Measurements from ENCODE around the gene IL17REL. TPM values are rescaled to one million over a fixed set of nuclear protein-coding genes. Genes with fewer than 3 reads are reported as not detected.

The IL17REL gene
- total RNA-seq, 1 donor from 2014 or later: not detected

DNA sequence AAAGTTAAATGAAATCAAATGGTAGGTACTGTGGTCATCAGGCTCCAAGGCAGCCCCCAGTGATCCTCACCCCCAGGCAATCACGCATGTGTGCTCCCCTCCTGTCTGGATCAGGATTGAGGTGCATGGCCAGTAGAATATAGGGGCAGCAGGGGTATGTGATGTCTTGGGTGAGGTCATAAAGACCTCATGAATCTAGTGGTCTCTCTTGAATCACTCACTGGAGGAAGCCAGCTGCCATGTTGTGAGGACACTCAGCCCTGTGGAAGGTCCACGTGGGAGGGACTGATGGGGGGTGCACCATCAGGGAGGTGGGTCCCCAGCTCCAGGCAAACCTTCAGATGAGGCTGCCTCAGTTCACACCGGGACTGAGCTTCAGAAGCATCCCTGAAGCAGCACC, 6.8 kb upstream of the IL17REL start:
- Histone ChIP-seq H3K4me1 (no peaks in the 10 kb centered on the region), H3K27ac (no peak overlapping the region), H3K4me3 (no peak overlapping the region), H3K27me3 (peaks cover 7% of the 10 kb centered on the region), H3K9me3 (no peaks in the 10 kb centered on the region), H3K36me3 (no peaks in the 10 kb centered on the region)
- TF ChIP-seq, protein P1, sequence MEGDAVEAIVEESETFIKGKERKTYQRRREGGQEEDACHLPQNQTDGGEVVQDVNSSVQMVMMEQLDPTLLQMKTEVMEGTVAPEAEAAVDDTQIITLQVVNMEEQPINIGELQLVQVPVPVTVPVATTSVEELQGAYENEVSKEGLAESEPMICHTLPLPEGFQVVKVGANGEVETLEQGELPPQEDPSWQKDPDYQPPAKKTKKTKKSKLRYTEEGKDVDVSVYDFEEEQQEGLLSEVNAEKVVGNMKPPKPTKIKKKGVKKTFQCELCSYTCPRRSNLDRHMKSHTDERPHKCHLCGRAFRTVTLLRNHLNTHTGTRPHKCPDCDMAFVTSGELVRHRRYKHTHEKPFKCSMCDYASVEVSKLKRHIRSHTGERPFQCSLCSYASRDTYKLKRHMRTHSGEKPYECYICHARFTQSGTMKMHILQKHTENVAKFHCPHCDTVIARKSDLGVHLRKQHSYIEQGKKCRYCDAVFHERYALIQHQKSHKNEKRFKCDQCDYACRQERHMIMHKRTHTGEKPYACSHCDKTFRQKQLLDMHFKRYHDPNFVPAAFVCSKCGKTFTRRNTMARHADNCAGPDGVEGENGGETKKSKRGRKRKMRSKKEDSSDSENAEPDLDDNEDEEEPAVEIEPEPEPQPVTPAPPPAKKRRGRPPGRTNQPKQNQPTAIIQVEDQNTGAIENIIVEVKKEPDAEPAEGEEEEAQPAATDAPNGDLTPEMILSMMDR (IDR thresholded peaks at IDR 0.05): no peak
- intact Hi-C loops (cut with DNase I): no loop called here
- DNase-seq (ENCODE audit: low spot score in 2 of 2): no peak

DNA sequence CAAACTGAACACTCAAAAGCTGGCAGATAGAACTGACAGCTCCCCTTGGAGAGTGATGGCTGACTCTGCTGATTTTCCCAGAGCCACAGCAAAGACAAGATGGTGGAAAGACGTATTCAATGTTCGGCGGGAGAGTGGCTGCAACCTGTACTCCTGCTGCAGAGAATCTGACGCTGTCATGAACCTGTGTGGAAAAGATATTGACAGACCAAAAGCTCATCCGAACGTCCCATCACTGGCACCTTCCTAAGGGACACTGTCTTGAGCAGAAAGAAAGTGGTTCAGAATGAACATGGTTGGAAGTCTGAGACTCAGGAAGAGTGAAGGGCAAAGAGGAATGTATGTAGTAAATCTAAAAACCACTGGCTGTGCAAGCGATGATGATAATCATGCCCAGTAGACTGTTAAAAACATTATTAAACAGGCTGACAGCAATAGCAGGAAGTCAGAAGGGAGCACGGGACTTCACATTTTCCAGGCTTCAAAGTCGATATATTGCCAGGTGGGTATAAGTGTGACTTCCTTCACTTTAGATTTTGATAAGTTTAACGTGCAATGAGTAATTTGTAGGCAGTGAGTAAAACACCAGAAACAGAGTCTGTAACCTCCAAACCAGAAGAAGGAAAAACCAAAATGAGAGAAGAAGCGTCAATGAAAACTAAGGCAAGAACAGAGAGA, 6.2 kb upstream of the IL17REL start:
- Histone ChIP-seq H3K27me3 (peaks cover 12% of the 10 kb centered on the region), H3K9me3 (no peaks in the 10 kb centered on the region), H3K4me1 (no peaks in the 10 kb centered on the region), H3K27ac (no peak overlapping the region), H3K4me3 (no peak overlapping the region), H3K36me3 (no peaks in the 10 kb centered on the region)
- no peak for DNase-seq (ENCODE audit: low spot score in 2 of 2)
- TF ChIP-seq, protein P1 (IDR thresholded peaks at IDR 0.05): no peak
- intact Hi-C loops (cut with DNase I): no loop called here

DNA sequence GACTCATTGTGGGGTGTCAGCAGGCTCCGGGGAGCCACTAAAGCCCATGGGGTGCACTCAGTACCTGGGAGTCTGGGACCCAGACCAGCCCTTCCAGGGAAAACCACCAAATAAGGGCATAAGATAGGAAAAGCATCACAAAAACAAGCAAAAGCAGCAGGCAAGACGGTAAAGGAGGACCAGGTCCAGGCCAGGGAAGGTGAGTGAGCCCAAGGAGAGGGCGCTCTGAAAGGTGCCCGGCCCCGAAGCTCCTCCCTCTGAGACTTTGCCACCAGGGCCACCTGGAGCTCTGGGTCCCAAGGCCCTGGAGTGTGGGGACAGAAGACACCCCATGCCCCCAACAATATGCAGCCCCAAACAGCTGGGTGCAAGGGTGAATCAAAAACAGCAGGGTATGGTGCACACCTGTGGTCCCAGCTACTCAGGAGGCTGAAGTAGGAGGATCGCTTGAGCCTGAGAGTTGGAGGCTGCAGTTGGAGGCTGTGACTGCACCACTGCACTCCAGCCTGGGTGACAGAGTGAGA, 5.2 kb upstream of the IL17REL start:
- DNase-seq (ENCODE audit: low spot score in 2 of 2): no peak
- Histone ChIP-seq H3K36me3 (no peaks in the 10 kb centered on the region), H3K27me3 (peaks cover 12% of the 10 kb centered on the region), H3K4me3 (no peak overlapping the region), H3K9me3 (no peaks in the 10 kb centered on the region), H3K4me1 (no peaks in the 10 kb centered on the region), H3K27ac (no peak overlapping the region)
- intact Hi-C loops (cut with DNase I): no loop called here
- TF ChIP-seq, protein P1 (IDR thresholded peaks at IDR 0.05): no peak

DNA sequence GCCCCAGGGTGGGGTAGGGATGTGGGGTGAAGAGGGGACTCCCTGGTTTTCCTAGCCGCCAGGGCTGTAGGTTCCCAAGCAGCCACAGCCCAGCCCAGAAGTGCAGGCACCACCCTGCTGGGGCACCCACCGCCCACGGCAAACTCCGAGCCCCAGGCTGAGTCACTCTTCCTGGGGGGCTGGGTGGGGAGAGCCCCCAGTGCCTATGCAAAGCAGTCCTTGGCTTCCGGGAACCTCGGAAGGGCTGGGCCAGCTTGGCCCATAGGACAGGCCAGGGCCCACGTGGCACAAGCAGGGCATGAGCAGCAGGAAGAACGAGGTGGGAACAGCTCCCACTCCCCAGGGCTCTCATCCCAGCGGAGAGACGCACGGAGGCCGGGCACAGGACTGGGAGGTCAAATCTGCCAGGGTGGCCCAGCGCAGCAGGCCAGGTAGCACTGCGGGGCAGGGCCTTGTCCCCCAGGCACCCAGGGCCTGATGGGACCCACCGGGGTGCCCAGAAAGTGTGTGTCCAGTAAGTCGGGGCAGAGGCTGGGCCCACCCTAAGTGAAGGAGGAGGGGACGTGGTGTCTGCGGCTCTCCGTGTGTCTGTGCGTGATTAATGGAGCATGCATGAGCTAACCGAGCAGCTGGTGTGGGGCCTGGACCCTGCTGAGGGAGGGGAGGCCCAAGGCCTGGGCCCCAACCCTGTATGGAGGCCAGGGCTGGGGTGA, 4.6 kb upstream of the IL17REL start:
- TF ChIP-seq, protein P1 (IDR thresholded peaks at IDR 0.05): no peak
- Histone ChIP-seq H3K27me3 (peaks cover 12% of the 10 kb centered on the region), H3K4me1 (no peaks in the 10 kb centered on the region), H3K4me3 (no peak overlapping the region), H3K27ac (no peak overlapping the region), H3K36me3 (no peaks in the 10 kb centered on the region), H3K9me3 (no peaks in the 10 kb centered on the region)
- DNase-seq (ENCODE audit: low spot score in 2 of 2): no peak
- intact Hi-C loops (cut with DNase I): no loop called here

DNA sequence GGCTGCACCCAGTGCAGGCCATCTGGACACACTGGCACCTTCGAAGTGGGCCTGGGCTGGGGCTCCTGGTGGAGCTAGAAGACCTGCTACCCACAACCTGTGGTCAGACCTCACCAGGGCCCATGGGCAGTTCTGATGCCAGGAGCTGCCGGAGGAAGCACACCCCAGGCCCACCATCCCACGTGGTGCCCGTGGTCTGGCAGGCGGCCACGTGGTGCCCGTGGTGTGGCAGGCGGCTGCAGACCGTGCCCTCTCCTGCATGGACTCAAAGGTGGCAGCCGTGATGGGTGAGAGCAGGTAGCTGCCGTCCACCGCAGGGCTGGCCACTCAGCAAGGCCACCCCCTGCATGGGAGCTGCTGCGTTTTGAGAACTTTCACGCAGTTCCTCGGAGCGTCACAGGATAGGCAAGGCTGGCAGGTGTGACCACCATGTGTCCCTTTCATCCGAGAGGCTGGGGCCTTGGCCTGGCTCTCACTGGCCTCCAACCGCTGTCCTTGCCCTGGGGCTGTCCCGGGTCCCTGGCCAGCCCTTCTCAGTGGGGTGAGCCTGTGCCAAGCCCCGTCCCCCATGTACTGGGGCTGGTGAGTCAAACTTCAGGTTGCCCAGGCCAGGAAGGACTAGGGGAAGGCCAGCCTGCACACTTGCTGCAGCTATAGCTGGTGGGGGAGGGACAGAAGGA, 3.9 kb upstream of the IL17REL start:
- Histone ChIP-seq H3K36me3 (no peaks in the 10 kb centered on the region), H3K9me3 (no peaks in the 10 kb centered on the region), H3K27ac (no peak overlapping the region), H3K27me3 (peaks cover 12% of the 10 kb centered on the region), H3K4me3 (no peak overlapping the region), H3K4me1 (no peaks in the 10 kb centered on the region)
- intact Hi-C loops (cut with DNase I): no loop called here
- no peak for DNase-seq (ENCODE audit: low spot score in 2 of 2)
- TF ChIP-seq, protein P1 (IDR thresholded peaks at IDR 0.05): no peak

All from ascending aorta (tissue), 2 donors.